A673 (cell line): ENCODE data around the gene MOCOS. TPM values are rescaled to one million over a fixed set of nuclear protein-coding genes. Genes with fewer than 3 reads are reported as not detected.

Experiments used
- Bru-seq: library from RNA; stranded (reverse); fragments of 400-500 nt; gene quantifications from one replicate; lab custom pipeline; 2021; lab: Mats Ljungman, UMichigan
- BruChase-seq, 2 experiments: library from RNA; stranded (reverse); fragments of 400-500 nt; gene quantifications; one replicate each; lab custom pipeline; 2021; lab: Mats Ljungman, UMichigan
- BruUV-seq: library from RNA; stranded (reverse); fragments of 400-500 nt; replicated peaks from 2 replicates; lab custom pipeline; 2021; lab: Mats Ljungman, UMichigan
- CTCF ChIA-PET: fragments of 300-600 bp; sonication (Branson Sonifier 250); formaldehyde crosslinking; loops from one replicate; lab custom pipeline; 2022; ENCODE audit warnings: antibody characterized with exemption; lab: Charles Lee
- POLR2A ChIA-PET: fragments of 300-600 bp; sonication (Branson Sonifier 250); formaldehyde crosslinking; loops from one replicate; lab custom pipeline; 2022; ENCODE audit warnings: antibody characterized with exemption; ENCODE audit not compliant: low non-redundant PET; lab: Charles Lee
- DNase-seq: peaks from one replicate; pipeline ENCODE4 v3.0.0-alpha.2; 2015; ENCODE audit warnings: low spot score
- H3K27ac ChIP-seq: fragments of 200-600 bp; sonication (generic); 2 replicates; pipeline ENCODE4 v1.5.1; 2016; ENCODE audit warnings: mixed run types, low read depth, mild to moderate bottlenecking, mixed read lengths, antibody characterized with exemption, low read length; ENCODE audit not compliant: poor library complexity, severe bottlenecking
- H3K27me3 ChIP-seq: fragments of 200-600 bp; sonication (generic); replicated peaks from 2 replicates; pipeline ENCODE4 v1.6.1; 2017; ENCODE audit warnings: mixed run types, low read depth, mild to moderate bottlenecking, mixed read lengths, antibody characterized with exemption, low read length; ENCODE audit not compliant: insufficient read depth, poor library complexity
- H3K36me3 ChIP-seq: fragments of 200-600 bp; sonication (generic); 2 replicates; pipeline ENCODE4 v1.6.1; 2016; ENCODE audit warnings: mixed run types, mild to moderate bottlenecking, mixed read lengths, antibody characterized with exemption, low read length; ENCODE audit not compliant: insufficient read depth, poor library complexity, severe bottlenecking
- H3K4me1 ChIP-seq: fragments of 200-600 bp; sonication (generic); 2 replicates; pipeline ENCODE4 v1.6.1; 2017; ENCODE audit warnings: mixed run types, mild to moderate bottlenecking, mixed read lengths, antibody characterized with exemption, low read length; ENCODE audit not compliant: insufficient read depth, poor library complexity, severe bottlenecking
- H3K4me3 ChIP-seq: fragments of 200-600 bp; sonication (generic); 2 replicates; pipeline ENCODE4 v1.5.1; 2016; ENCODE audit warnings: low read depth, mixed run types, mild to moderate bottlenecking, mixed read lengths, low read length; ENCODE audit not compliant: poor library complexity, severe bottlenecking
- H3K9me3 ChIP-seq: fragments of 200-600 bp; sonication (generic); 2 replicates; pipeline ENCODE4 v1.6.1; 2016; ENCODE audit warnings: mixed run types, low read depth, mild to moderate bottlenecking, mixed read lengths, antibody characterized with exemption, low read length; ENCODE audit not compliant: poor library complexity, severe bottlenecking
- CTCF ChIP-seq: fragments of 300-800, 200-600 bp; sonication (generic); conservative IDR thresholded peaks from 2 replicates; pipeline ENCODE4 v1.5.1; 2017; ENCODE audit warnings: low read depth, mild to moderate bottlenecking, antibody characterized with exemption, low read length, moderate library complexity, mixed read lengths
- EZH2 ChIP-seq: fragments of 200-600 bp; sonication (generic); IDR thresholded peaks from 2 replicates; pipeline ENCODE4 v1.6.1; 2017; ENCODE audit warnings: borderline replicate concordance, low read depth, mild to moderate bottlenecking, mixed read lengths, antibody characterized with exemption, low read length; ENCODE audit not compliant: poor library complexity, severe bottlenecking
- intact Hi-C: fragments of 100-400 bp; cut with micrococcal nuclease; formaldehyde crosslinking; loops from one replicate; pipeline ENCODE4 v1.10.0; 2022; ENCODE audit not compliant: unreplicated experiment
- long read RNA-seq: library from polyadenylated mRNA; stranded (forward); transcript quantifications from one replicate; pipeline ENCODE4 v2.0.0, GENCODE V29; 2022
- total RNA-seq: library from RNA; stranded (reverse); gene quantifications from 2 replicates; pipeline ENCODE4 v1.2.3, GENCODE V29; 2021

The MOCOS gene, protein sequence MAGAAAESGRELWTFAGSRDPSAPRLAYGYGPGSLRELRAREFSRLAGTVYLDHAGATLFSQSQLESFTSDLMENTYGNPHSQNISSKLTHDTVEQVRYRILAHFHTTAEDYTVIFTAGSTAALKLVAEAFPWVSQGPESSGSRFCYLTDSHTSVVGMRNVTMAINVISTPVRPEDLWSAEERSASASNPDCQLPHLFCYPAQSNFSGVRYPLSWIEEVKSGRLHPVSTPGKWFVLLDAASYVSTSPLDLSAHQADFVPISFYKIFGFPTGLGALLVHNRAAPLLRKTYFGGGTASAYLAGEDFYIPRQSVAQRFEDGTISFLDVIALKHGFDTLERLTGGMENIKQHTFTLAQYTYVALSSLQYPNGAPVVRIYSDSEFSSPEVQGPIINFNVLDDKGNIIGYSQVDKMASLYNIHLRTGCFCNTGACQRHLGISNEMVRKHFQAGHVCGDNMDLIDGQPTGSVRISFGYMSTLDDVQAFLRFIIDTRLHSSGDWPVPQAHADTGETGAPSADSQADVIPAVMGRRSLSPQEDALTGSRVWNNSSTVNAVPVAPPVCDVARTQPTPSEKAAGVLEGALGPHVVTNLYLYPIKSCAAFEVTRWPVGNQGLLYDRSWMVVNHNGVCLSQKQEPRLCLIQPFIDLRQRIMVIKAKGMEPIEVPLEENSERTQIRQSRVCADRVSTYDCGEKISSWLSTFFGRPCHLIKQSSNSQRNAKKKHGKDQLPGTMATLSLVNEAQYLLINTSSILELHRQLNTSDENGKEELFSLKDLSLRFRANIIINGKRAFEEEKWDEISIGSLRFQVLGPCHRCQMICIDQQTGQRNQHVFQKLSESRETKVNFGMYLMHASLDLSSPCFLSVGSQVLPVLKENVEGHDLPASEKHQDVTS
- not detected in 2 replicates for total RNA-seq
- Bru-seq, nascent RNA = percentile 13 among the genes with signal in this experiment
- BruChase-seq, experiment 1, labeled RNA remaining after a 2-hour chase = percentile 14 among the genes with signal in this experiment
- BruChase-seq, experiment 2, labeled RNA remaining after a 6-hour chase = percentile 17 among the genes with signal in this experiment
- long read RNA-seq = 0 reads

DNA sequence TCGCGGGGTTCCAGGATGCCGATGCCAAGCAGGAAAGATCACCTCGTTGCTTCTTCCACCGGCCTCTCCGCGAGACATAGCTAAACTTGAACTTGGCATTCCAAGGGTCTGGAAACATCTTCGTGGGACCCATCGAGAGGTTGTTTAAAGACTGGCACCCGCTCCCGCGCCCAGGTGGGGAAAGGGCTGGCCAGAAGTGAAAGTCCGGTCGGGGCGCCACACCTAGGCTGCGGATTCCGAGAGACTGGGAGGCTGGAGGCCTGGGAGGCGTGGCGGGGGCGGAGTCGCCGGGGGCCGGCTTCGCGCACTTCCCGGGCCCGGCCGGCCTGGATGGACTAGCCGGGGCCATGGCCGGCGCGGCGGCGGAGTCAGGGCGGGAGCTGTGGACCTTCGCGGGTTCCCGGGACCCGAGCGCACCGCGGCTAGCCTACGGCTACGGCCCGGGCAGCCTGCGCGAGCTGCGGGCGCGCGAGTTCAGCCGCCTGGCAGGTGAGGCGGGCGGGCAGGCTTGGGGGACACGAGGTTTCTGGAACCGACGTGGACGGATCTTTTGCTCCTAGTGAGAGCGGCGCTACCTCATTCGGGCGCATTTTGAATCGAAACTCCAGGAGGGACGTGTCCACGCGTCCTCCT, at the start of gene MOCOS:
Gene MOCOS (plus strand): TSS at position 305 of the 633 bp plus-strand sequence. CDS start 43 bp downstream, at position 348.
- Histone ChIP-seq H3K4me1 (peaks cover 5% of the 10 kb centered on the region), H3K4me3 (peak within 1 kb of the TSS; percentile 57), H3K27me3 (peaks cover 22% of the 10 kb centered on the region), H3K36me3 (no peaks in the 10 kb centered on the region), H3K27ac (no peak within 1 kb of the TSS), H3K9me3 (no peaks in the 10 kb centered on the region)
- ChIA-PET POLR2A (no interaction called here), CTCF (no interaction called here)
- BruUV-seq = no TSS peak
- peak; percentile 29 for DNase-seq
- intact Hi-C loops = no loop called here
- TF ChIP-seq EZH2 (no peak), CTCF (no peak)

GRCh38 chr18:36139245-36139644, 48.1 kb upstream of the MOCOS start:
- Histone ChIP-seq H3K9me3 (no peaks in the 10 kb centered on the region), H3K36me3 (peaks cover 67% of the 10 kb centered on the region), H3K4me3 (no peak overlapping the region), H3K4me1 (no peaks in the 10 kb centered on the region), H3K27ac (no peak overlapping the region), H3K27me3 (no peaks in the 10 kb centered on the region)
- ChIA-PET POLR2A (no interaction called here), CTCF (no interaction called here)
- DNase-seq = no peak
- no TSS peak for BruUV-seq
- intact Hi-C loops = no loop called here
- no peak for TF ChIP-seq CTCF
- no peak for TF ChIP-seq EZH2

DNA sequence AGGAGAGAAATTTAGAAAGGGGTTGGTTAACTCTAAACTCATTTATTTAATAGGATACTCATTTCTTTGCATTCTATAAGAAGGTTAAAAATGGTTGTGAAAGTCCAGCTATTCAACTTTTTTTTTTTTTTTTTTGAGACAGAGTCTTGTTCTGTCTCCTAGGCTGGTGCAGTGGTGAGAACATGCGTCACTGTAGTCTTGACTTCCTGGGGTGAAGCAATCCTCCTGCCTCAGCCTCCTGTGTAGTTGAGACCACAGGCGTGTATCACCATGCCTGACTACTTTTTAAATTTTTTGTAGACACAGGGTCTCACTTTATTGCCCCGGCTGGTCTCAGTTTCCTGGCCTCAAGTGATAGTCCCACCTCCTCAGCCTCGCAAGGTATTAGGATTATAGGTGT, 45.7 kb upstream of the MOCOS start:
- ChIA-PET POLR2A (no interaction called here), CTCF (no interaction called here)
- H3K36me3 ChIP-seq = peaks cover 80% of the 10 kb centered on the region
- intact Hi-C loops = no loop called here
- H3K9me3 ChIP-seq = no peaks in the 10 kb centered on the region
- no peak overlapping the region for H3K4me3 ChIP-seq
- H3K27ac ChIP-seq = no peak overlapping the region
- BruUV-seq = no TSS peak
- no peaks in the 10 kb centered on the region for H3K4me1 ChIP-seq
- H3K27me3 ChIP-seq = no peaks in the 10 kb centered on the region
- no peak for DNase-seq
- TF ChIP-seq EZH2 (no peak), CTCF (no peak)
